Stimulated activated CD4-positive, alpha-beta T cell treated with anti-CD3 and anti-CD28 coated beads, Interleukin-2, amount 100 ng/mL, for 48 hours (primary cell): Measurements from ENCODE around the gene C10orf88.
"Not testable (repeated sequence)": the region's sequence is repeated elsewhere in the genome, so short reads cannot be mapped to it uniquely, and the experiment has no call there.

Experiments
- DNase-seq, 2 donors: peaks; one replicate each; pipeline ENCODE4 v3.0.0-alpha.2; 2020

The C10orf88 gene

GRCh38 chr10:122955892-122956291 is 1.9 kb upstream of the C10orf88 start:
- no peak for DNase-seq

DNA sequence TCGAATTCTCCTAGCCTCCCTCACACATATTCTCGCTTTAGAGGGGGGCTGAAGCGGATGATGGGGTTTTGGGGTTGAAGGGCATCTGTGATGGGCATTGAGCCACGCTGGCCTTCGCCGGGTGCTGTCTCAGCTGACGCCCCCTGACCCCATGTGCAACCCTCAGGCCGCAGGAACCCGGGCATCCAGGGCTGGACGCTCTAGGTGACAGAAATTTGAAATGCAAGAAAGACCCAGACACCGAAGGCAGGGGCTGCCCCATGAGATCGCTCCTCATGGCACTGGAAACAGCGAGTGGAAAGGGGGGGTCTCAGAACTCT is 664 bp upstream of the C10orf88 start:
- no peak for DNase-seq

- DNase-seq: no peak
Observed at GRCh38 chr10:122949296-122949695, 4.7 kb downstream of the C10orf88 start.

DNA sequence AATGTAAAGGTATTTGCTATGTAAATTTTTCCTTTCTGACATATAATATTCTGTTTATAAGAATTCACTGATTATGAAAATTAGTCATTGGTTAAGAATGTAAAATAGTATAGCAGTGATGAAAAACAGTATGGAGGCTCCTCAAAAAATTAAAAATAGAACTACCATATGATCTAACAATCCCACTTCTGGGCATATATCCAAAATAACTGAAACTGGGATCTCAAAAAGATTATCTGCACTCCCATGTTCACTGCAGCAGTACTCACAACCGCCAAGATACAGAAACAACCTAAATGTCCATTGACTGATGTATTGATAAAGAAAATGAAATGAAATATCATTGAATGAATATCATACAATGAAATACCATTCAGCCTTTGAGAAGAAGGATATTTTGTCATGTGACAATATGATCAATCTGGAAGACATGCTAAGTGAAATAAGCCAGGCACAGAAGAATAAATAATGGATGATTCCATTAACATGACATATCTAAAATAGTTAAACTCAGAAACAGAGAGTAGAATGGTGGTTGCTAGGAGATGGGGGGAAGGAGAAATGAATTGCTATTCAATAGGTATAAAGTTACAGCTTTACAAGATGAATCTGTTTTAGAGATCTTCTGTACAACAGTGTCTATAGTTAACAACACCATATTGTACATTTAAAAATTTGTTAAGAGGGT is 14.0 kb downstream of the C10orf88 start:
- no peak for DNase-seq

GRCh38 chr10:122939133-122939855 is 14.7 kb downstream of the C10orf88 start:
- no peak for DNase-seq

DNA sequence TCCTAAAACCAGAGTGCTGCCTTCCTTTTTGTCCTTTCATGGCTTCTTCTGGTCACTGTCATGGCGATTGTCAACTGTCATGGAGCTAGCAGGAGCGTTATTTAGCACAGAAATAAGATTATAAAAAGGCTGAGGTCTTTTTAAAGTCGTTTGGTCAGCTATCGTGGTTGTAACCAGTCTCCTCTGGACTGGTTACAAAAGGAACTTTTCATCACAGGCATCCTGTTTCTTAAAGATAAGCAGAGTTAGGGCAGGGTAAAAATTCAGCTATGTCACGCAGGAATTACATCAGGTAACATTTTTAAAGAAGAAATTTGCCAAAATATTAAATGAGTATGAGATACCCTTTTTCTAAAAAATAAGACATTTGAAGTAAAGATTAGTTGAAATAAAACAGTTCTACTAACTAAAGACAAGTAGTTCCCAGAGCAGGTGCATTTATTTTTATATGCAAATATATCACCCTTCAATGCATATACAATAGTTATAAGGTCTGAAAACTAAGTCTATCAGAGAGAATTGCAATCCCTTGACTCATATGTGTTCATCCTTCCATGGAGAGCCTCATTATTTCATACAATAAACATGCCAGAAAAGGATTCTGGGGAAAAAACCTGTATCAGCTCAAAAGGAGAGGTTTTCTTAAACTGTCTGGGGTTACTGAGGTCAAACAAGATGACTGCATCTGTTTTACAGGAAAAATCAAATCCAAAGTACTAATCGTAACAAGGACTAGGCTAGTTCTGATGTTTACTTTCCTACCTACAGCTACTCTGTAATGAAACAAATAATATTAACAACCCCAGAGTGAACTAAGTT is 22.7 kb downstream of the C10orf88 start:
- DNase-seq: no peak

DNA sequence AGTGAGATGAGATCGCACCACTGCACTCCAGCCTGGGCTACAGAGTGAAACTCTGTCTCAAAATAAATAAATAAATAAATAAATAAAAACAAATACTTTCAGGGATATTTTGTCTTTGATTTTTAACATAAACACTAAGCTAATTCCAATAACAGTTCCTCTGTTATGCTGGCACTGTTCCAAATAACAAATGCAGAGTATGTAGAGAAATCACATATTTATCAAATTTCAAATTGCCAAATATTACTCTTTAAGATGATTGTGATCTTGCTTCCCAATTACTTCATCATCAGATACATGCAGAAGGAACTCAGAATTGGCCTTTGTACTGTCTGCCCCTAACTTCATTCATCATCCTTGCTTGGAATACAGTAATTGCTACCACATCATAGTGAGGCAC is 23.9 kb downstream of the C10orf88 start:
- DNase-seq: no peak

DNA sequence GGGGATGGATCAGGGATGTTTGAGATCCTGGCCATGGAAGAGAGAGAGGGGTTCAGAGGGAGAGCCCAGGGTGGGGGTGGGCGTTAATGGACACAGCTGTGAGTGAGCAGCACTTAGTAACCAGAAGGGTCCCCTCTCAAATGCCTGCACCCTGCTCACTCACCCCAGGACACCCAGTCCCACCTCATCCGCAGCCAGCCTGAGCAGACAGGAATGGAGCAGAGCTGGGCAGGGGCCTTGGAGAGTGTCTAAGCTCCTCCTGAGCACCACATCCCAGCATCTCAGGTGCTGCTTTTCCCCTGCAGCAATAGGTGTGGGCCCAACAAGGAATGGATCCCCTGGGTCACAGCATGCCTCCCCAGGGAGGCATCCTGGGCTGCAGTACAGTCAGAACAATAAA is 38.3 kb downstream of the C10orf88 start:
- DNase-seq: no peak

GRCh38 chr10:122911889-122912484 is 42.0 kb downstream of the C10orf88 start:
- DNase-seq: peak; percentile 52 to 56

GRCh38 chr10:122910310-122910709 is 43.7 kb downstream of the C10orf88 start, which contains the start of gene FAM24A:
FAM24A (plus strand) TSS chr10:122910610; CDS start chr10:122911635, 1,025 bp downstream.
- DNase-seq: no peak

DNA sequence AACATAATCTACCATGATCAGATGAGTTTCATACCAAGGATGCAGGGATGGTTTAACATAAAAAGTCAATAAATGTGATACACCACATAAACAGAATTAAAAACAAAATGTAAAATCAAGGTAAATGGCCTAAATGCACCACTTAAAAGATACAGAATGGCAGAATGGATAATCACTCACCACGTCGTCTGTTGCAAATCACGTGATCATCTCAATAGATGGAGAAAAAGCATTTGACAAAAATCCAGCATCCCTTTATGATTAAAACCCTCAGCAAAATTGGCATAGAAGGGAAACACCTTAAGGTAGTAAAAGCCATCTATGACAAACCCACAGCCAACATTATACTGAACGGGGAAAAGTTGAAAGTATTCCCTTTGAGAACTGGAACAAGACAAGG is 50.2 kb downstream of the C10orf88 start:
- not testable (repeated sequence) for DNase-seq

DNA sequence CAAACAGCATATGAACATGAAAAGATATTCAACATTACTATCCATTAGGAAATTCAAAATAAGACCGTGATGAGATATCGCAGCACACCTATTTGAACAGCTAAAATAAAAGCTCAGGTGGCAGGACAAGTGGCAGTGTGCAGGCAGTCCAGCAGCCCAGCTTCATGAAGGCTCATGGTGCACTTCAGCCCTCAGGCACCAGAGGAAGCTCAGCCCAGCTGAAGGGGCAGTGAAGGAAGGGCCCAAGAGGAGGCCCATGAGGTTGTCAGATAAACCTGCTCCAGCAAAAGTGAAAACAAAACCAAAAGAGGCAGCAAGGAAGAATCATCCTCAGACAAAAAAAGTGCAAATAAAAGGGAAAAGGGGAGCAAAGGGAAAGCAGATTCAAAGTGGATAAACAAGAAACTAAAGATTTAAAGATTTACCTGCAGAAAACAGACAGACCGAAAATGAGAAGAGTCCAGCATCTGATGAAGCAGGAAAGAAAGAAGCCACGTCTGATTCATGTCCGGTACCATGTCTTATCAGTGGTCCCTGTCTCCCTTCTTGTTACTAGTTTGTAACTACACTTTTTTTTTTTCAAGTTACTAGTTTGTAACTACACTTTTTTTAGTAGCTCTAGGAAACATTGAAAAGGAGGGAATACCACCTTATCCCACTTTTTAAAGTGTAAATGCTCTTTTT is 59.6 kb downstream of the C10orf88 start:
- no peak for DNase-seq

- DNase-seq: no peak
Observed at GRCh38 chr10:122884166-122884565, 69.9 kb downstream of the C10orf88 start.

- DNase-seq: no peak
Observed at GRCh38 chr10:122882766-122883165, 71.3 kb downstream of the C10orf88 start.
